A549 (cell line): ENCODE results near the gene RBM10. TPM values are rescaled to one million over a fixed set of nuclear protein-coding genes. Genes with fewer than 3 reads are reported as not detected.

ENCODE experiments used
- ATAC-seq, 2 experiments: fragments of 200-7000 bp in 1 of 2; fragments of >200 bp in 1 of 2; cut with Nextera tagmentation in 1 of 2; cut with Tn5 transposase in 1 of 2; 3 replicates each; pipeline versions ENCODE4 v1.8.0 to v1.9.1; 2018 to 2020; ENCODE audit warnings: mild to moderate bottlenecking in 1 of 2, moderate library complexity in 1 of 2
- CTCF ChIA-PET: fragments of 300-600 bp; sonication (Branson Sonifier 250); formaldehyde crosslinking; extraction: SDS; loops from one replicate; lab custom pipeline; 2021; ENCODE audit warnings: antibody characterized with exemption, inconsistent platforms; lab: Yijun Ruan, JAX
- POLR2A ChIA-PET: fragments of 350-600 bp; formaldehyde crosslinking; extraction: SDS; loops from one replicate; lab custom pipeline; 2021; ENCODE audit warnings: antibody characterized with exemption, inconsistent platforms; lab: Yijun Ruan, JAX
- DNase-seq, 2 experiments: peaks; one replicate each; pipeline versions ENCODE4 v3.0.0 to v3.0.0-alpha.2; 2011 to 2016; ENCODE audit warnings: low read depth in 1 of 2, low spot score in 1 of 2
- FAIRE-seq: peaks from 2 replicates; lab custom pipeline; 2011; peaks lifted over from hg19 to GRCh38; lab: Jason Lieb, UNC
- H3K27ac ChIP-seq, 2 experiments: fragments of >200 bp; sonication (Bioruptor Twin); formaldehyde crosslinking; 3 replicates each; pipeline ENCODE4 v1.5.1; 2016 to 2017
- H3K4me1 ChIP-seq: fragments of >200 bp; sonication (Bioruptor Twin); formaldehyde crosslinking; 3 replicates; pipeline ENCODE4 v1.6.1; 2016
- H3K4me2 ChIP-seq: fragments of >200 bp; sonication (Bioruptor Twin); formaldehyde crosslinking; 3 replicates; pipeline ENCODE4 v1.6.1; 2016
- H3K4me3 ChIP-seq: fragments of >200 bp; sonication (Bioruptor Twin); formaldehyde crosslinking; 3 replicates; pipeline ENCODE4 v1.5.1; 2016
- H3K9me3 ChIP-seq: fragments of >200 bp; sonication (Bioruptor Twin); formaldehyde crosslinking; 3 replicates; pipeline ENCODE4 v1.6.1; 2016
- CBX2 ChIP-seq: fragments of 200-600 bp; sonication (generic); IDR thresholded peaks from 2 replicates; pipeline ENCODE4 v1.6.1; 2016; ENCODE audit warnings: low read depth, mild to moderate bottlenecking, borderline replicate concordance
- CHD4 ChIP-seq: fragments of 200-600 bp; sonication (generic); IDR thresholded peaks from 2 replicates; pipeline ENCODE4 v1.6.1; 2016; ENCODE audit warnings: antibody characterized with exemption, mild to moderate bottlenecking, borderline replicate concordance
- EHF ChIP-seq: fragments of 250-450 bp; sonication (Bioruptor Pico); IDR thresholded peaks from 2 replicates; pipeline ENCODE4 v1.5.0; 2020; ENCODE audit warnings: mild to moderate bottlenecking
- FOSB ChIP-seq: fragments of 250-450 bp; sonication (Bioruptor Pico); IDR thresholded peaks from 2 replicates; pipeline ENCODE4 v1.5.0; 2020; ENCODE audit warnings: mild to moderate bottlenecking, moderate library complexity
- GATA3 ChIP-seq: IDR thresholded peaks from 2 replicates; pipeline ENCODE4 v1.6.1; 2012; ENCODE audit warnings: borderline replicate concordance
- JUN ChIP-seq, 2 experiments: fragments of >200 bp; sonication (Bioruptor Twin); formaldehyde crosslinking; IDR thresholded peaks; 2 replicates in 1 of 2; 3 replicates in 1 of 2; pipeline ENCODE4 v1.6.1; 2016 to 2017
- MYC ChIP-seq: IDR thresholded peaks from 2 replicates; pipeline ENCODE4 v1.6.1; 2012; ENCODE audit warnings: mild to moderate bottlenecking, inconsistent platforms, low read length, improper control_type of control experiment, borderline replicate concordance
- NR3C1 ChIP-seq: fragments of >200 bp; sonication (Bioruptor Twin); formaldehyde crosslinking; IDR thresholded peaks from 3 replicates; pipeline ENCODE4 v1.6.1; 2017
- PBX3 ChIP-seq: IDR thresholded peaks from 2 replicates; pipeline ENCODE4 v1.6.1; 2012
- PHF8 ChIP-seq: fragments of 200-600 bp; sonication (generic); IDR thresholded peaks from 2 replicates; pipeline ENCODE4 v1.6.1; 2016; ENCODE audit warnings: low read depth, mild to moderate bottlenecking, antibody characterized with exemption, moderate library complexity, borderline replicate concordance
- POLR2A ChIP-seq: IDR thresholded peaks from 2 replicates; pipeline ENCODE4 v1.6.1; 2012; ENCODE audit warnings: mild to moderate bottlenecking, low read length
- POLR2AphosphoS2 ChIP-seq: conservative IDR thresholded peaks from 2 replicates; pipeline ENCODE4 v1.6.1; 2012; ENCODE audit warnings: low read length, improper control_type of control experiment, inconsistent platforms
- RAD21 ChIP-seq, 2 experiments: fragments of >200 bp in 1 of 2; sonication (Bioruptor Twin) in 1 of 2; formaldehyde crosslinking in 1 of 2; IDR thresholded peaks in 1 of 2; conservative IDR thresholded peaks in 1 of 2; 2 replicates in 1 of 2; 3 replicates in 1 of 2; pipeline ENCODE4 v1.6.1; 2012 to 2018; ENCODE audit warnings: inconsistent platforms in 1 of 2
- RCOR1 ChIP-seq: fragments of 150-350 bp; IDR thresholded peaks from 2 replicates; pipeline ENCODE4 v1.6.1; 2014; ENCODE audit warnings: antibody characterized with exemption, low read length, low read depth
- RFX5 ChIP-seq: fragments of 450-650 bp; IDR thresholded peaks from 2 replicates; pipeline ENCODE4 v1.7.1; 2014; ENCODE audit warnings: antibody characterized with exemption, mild to moderate bottlenecking, moderate library complexity
- RNF2 ChIP-seq: fragments of 200-600 bp; sonication (generic); IDR thresholded peaks from 2 replicates; pipeline ENCODE4 v1.6.1; 2016; ENCODE audit warnings: low read depth, mild to moderate bottlenecking, antibody characterized with exemption, moderate library complexity, borderline replicate concordance
- SMC3 ChIP-seq: fragments of >200 bp; sonication (Bioruptor Twin); formaldehyde crosslinking; IDR thresholded peaks from 3 replicates; pipeline ENCODE4 v1.6.1; 2018; ENCODE audit warnings: inconsistent platforms
- TFCP2L1 ChIP-seq: fragments of 250-450 bp; sonication (Bioruptor Pico); IDR thresholded peaks from 2 replicates; pipeline ENCODE4 v1.5.0; 2021; ENCODE audit warnings: mild to moderate bottlenecking
- TP53 ChIP-seq: fragments of 250-450 bp; sonication (Bioruptor Pico); IDR thresholded peaks from 2 replicates; pipeline ENCODE4 v1.5.0; 2021; ENCODE audit warnings: mild to moderate bottlenecking, moderate library complexity
- ZFP36 ChIP-seq: fragments of 450-650 bp; IDR thresholded peaks from 2 replicates; pipeline ENCODE4 v1.6.1; 2014; ENCODE audit warnings: borderline replicate concordance; ENCODE audit not compliant: partially characterized antibody
- WGBS: methylation state at CpG from one replicate; pipeline ENCODE4 v1.1.6; 2017; ENCODE audit errors: missing lambda C conversion rate; 5-methylcytosine and 5-hydroxymethylcytosine counted together
- polyA plus RNA-seq, 4 experiments: library from polyadenylated mRNA; depleted of rRNA in 3 of 4; stranded (reverse); fragments of >200 nt; fragmentation: RNase III in 1 of 4; extraction: RNeasy Plus Mini Kit Qiagen cat#74134 plus additional on column Dnase treatment in 1 of 4; gene quantifications; 2 replicates in 3 of 4; 3 replicates in 1 of 4; pipeline ENCODE4 v1.2.3, GENCODE V29; 2011 to 2017
- TF ChIP-seq, protein P1 (sequence below): IDR thresholded peaks from 2 replicates; pipeline ENCODE4 v1.6.1; 2012; ENCODE audit warnings: low read depth, borderline replicate concordance
- TF ChIP-seq, protein P2 (sequence below): IDR thresholded peaks from 2 replicates; pipeline ENCODE4 v1.6.1; 2012
- TF ChIP-seq, protein P3 (sequence below): fragments of 450-650 bp; IDR thresholded peaks from 2 replicates; pipeline ENCODE4 v1.6.1; 2014; ENCODE audit warnings: antibody characterized with exemption

Gene RBM10
- polyA plus RNA-seq, 2 of the 4 experiments (the other 2 are of a cell fraction), result 21.1 to 29.8 TPM

GRCh38 chrX:47216393-47216925, 71.4 kb downstream of the RBM10 start:
- no peak for DNase-seq
- ChIA-PET POLR2A (interaction anchor here (3.5 kb wide), 1 partner anchor 16 kb away, joined by 43 read pairs; the partner anchor contains the start of gene USP11), CTCF (no interaction called here)
- TF ChIP-seq ZFP36 (no peak), PHF8 (no peak), SMC3 (no peak), CBX2 (no peak), JUN (IDR thresholded peaks at IDR 0.05) (no peak)
- no peaks in the 10 kb centered on the region for H3K9me3 ChIP-seq
- peaks cover 26% of the 10 kb centered on the region for H3K4me1 ChIP-seq
- no peak for ATAC-seq
- H3K4me2 ChIP-seq, result peak overlapping the region; percentile 79; the same call in 2 of the 3 replicates
- peak overlapping the region in 1 of 2 experiments; percentile 86; a peak in 3 of 6 replicates for H3K27ac ChIP-seq
- no peak overlapping the region for H3K4me3 ChIP-seq
- WGBS, result 91% methylated on average over 8 of the region's 8 CpGs
- FAIRE-seq, result no peak

DNA sequence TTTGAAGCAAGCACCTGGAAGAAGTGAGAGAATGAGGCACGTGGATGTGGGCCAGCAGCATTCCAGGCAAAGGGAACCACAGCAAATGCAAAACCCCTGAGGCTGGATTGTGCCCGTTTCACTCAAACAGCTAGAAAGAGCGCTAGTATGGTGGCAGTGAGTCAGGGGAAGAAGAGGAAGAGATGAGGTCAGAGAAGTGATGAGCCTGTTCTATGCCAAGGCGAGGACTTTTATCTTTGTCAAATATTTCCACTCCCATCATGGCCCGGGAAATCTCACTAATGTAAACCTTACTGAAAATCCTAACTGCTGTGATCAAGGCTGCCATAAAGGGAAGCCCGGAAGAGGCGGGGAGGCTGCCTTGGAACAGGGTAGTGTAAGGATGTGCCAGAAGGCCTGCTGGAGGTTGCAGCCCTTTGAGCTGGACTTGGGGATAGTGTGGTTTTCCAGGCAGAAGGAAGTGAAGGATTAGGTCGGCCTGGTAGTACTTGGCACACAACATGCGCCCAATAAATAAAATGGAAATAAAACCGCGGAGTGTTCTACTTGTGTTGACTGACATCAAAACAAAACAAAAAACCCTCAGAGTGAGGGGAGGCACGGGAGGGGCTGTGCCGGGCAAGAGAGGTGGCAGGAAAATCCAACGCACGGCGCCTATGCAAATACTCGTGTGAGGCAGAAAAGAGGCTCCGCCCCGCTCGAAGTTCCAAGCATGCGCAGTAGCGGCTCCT, 72.3 kb downstream of the RBM10 start:
- Histone ChIP-seq H3K9me3 (no peaks in the 10 kb centered on the region), H3K4me1 (peaks cover 28% of the 10 kb centered on the region), H3K27ac (peak overlapping the region; percentile 66 to 86), H3K4me2 (peak overlapping the region; percentile 79), H3K4me3 (0 out of 3 replicates have a peak overlapping the region, but pooled peaks have one; percentile 16)
- DNase-seq (peak in 1 of 2 experiments; percentile 14), FAIRE-seq (no peak), ATAC-seq (peak; percentile 34 to 44)
- CTCF ChIA-PET, result interaction anchor here (0.9 to 1.1 kb wide), 4 partner anchors 16 to 306 kb away, joined by 3 to 4 read pairs (median 3); no protein-coding TSS in a partner anchor
- TF ChIP-seq, protein P1, sequence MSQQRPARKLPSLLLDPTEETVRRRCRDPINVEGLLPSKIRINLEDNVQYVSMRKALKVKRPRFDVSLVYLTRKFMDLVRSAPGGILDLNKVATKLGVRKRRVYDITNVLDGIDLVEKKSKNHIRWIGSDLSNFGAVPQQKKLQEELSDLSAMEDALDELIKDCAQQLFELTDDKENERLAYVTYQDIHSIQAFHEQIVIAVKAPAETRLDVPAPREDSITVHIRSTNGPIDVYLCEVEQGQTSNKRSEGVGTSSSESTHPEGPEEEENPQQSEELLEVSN, result 0 out of 2 replicates have a peak, but pooled peaks have one; percentile 13
- TF ChIP-seq MYC (no peak), CHD4 (no peak), GATA3 (no peak), TFCP2L1 (CRISPR knock-in tag) (no peak), RFX5 (no peak), NR3C1 (no peak), RCOR1 (no peak), FOSB (CRISPR knock-in tag) (no peak), RAD21 (conservative IDR thresholded peaks at IDR 0.05 in 1 of 2, IDR thresholded peaks at IDR 0.05 in 1 of 2) (no peak), POLR2AphosphoS2 (no peak)
- TF ChIP-seq, protein P2, sequence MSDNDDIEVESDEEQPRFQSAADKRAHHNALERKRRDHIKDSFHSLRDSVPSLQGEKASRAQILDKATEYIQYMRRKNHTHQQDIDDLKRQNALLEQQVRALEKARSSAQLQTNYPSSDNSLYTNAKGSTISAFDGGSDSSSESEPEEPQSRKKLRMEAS, result 0 out of 2 replicates have a peak, but pooled peaks have one; percentile 11
- TF ChIP-seq, protein P3, sequence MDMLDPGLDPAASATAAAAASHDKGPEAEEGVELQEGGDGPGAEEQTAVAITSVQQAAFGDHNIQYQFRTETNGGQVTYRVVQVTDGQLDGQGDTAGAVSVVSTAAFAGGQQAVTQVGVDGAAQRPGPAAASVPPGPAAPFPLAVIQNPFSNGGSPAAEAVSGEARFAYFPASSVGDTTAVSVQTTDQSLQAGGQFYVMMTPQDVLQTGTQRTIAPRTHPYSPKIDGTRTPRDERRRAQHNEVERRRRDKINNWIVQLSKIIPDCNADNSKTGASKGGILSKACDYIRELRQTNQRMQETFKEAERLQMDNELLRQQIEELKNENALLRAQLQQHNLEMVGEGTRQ, result no peak
- POLR2A ChIA-PET, result interaction anchor here (0.7 to 3.5 kb wide), 13 partner anchors 9 to 1381 kb away, joined by 3 to 43 read pairs (median 3); partner anchors contain the start of genes ELK1, NDUFB11, RBM10 and USP11
- WGBS, result 10% methylated on average over 22 of the region's 22 CpGs

DNA sequence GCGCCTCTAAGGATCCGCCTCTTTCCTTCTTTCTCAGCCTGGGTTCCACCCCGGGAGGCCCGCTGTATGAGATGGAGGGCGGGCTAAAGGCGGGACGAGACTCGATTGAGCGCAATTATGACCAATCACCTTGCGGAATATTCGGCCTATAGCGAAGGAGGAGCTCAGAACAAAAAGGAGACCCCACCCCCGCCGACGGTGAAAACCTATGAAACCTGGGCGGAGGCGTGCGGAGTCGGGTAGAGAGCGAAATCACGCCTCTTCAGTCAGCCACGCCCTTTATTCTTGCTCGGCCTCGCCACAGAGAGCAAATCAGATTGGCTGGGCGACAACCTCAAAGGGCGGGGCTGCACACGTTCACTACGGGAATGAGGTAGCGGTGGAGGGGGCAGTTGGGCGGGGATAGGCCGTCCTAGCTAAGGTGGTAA, 72.8 kb downstream of the RBM10 start:
- Histone ChIP-seq H3K27ac (peak overlapping the region; percentile 100), H3K9me3 (no peaks in the 10 kb centered on the region), H3K4me2 (peak overlapping the region; percentile 98), H3K4me3 (peak overlapping the region; percentile 100), H3K4me1 (peaks cover 28% of the 10 kb centered on the region)
- ChIA-PET POLR2A (interaction anchor here (0.6 to 3.5 kb wide), 15 partner anchors 10 to 1380 kb away, joined by 3 to 43 read pairs (median 4); partner anchors contain the start of genes ELK1, NDUFB11, RBM10 and USP11), CTCF (interaction anchor here (0.9 to 1.1 kb wide), 4 partner anchors 16 to 305 kb away, joined by 3 to 4 read pairs (median 3); no protein-coding TSS in a partner anchor)
- FAIRE-seq, result peak; percentile 13
- peak; percentile 90 to 99 for DNase-seq
- ATAC-seq, result peak; percentile 81 to 92
- WGBS, result under 1% methylated on average over 18 of the region's 31 CpGs
- peak; percentile 88 for TF ChIP-seq PBX3
- no peak for TF ChIP-seq EHF (CRISPR knock-in tag)
- TF ChIP-seq RNF2, result no peak
- TF ChIP-seq POLR2AphosphoS2, result peak; percentile 35; the same call in 1 of the 2 replicates
- no peak for TF ChIP-seq RAD21 (conservative IDR thresholded peaks at IDR 0.05 in 1 of 2, IDR thresholded peaks at IDR 0.05 in 1 of 2)
- TF ChIP-seq CHD4, result no peak
- TF ChIP-seq TP53 (CRISPR knock-in tag), result no peak
- TF ChIP-seq MYC, result no peak
- 0 out of 2 replicates have a peak, but pooled peaks have one; percentile 9 for TF ChIP-seq PHF8
- TF ChIP-seq POLR2A, result peak; percentile 21
- TF ChIP-seq GATA3, result no peak
